DMS153 treated with DMSO at 0.1 percent for 48 hours (cell line): Measurements from ENCODE around the gene TMEM150C.

Source experiments
- DNase-seq: peaks from one replicate; lab custom pipeline; 2025; ENCODE audit not compliant: unreplicated experiment; lab: John Stamatoyannopoulos, UW

TMEM150C gene

GRCh38 chr4:82561786-82562563 is at the start of gene TMEM150C:
TSS of gene TMEM150C (minus strand) at chr4:82561988. CDS start at chr4:82504657, 57,331 bp downstream.
- DNase-seq = no peak

GRCh38 chr4:82611527-82611926 is 49.7 kb upstream of the TMEM150C start:
- DNase-seq = no peak

- DNase-seq = no peak
Measured at GRCh38 chr4:82610041-82610440, 48.3 kb upstream of the TMEM150C start.

- DNase-seq = no peak
Measured at GRCh38 chr4:82606622-82607021, 44.8 kb upstream of the TMEM150C start.

GRCh38 chr4:82604522-82604921 is 42.7 kb upstream of the TMEM150C start:
- DNase-seq = no peak

GRCh38 chr4:82601242-82602015 is 39.6 kb upstream of the TMEM150C start:
- no peak for DNase-seq

- DNase-seq = peak; percentile 34
Measured at GRCh38 chr4:82599336-82599735, 37.5 kb upstream of the TMEM150C start.

- no peak for DNase-seq
Measured at GRCh38 chr4:82594456-82594855, 32.7 kb upstream of the TMEM150C start.

GRCh38 chr4:82593411-82593810 is 31.6 kb upstream of the TMEM150C start:
- no peak for DNase-seq

GRCh38 chr4:82592639-82593038 is 30.9 kb upstream of the TMEM150C start:
- DNase-seq = no peak

GRCh38 chr4:82591592-82591991 is 29.8 kb upstream of the TMEM150C start:
- peak; percentile 17 for DNase-seq

GRCh38 chr4:82589756-82590155 is 28.0 kb upstream of the TMEM150C start:
- DNase-seq = no peak

GRCh38 chr4:82588771-82589270 is 27.0 kb upstream of the TMEM150C start:
- DNase-seq = no peak

GRCh38 chr4:82587826-82588540 is 26.2 kb upstream of the TMEM150C start:
- no peak for DNase-seq

GRCh38 chr4:82585690-82586435 is 24.1 kb upstream of the TMEM150C start:
- DNase-seq = no peak

GRCh38 chr4:82584931-82585330 is 23.1 kb upstream of the TMEM150C start:
- DNase-seq = no peak

- no peak for DNase-seq
Measured at GRCh38 chr4:82583897-82584587, 22.3 kb upstream of the TMEM150C start.

- no peak for DNase-seq
Measured at GRCh38 chr4:82579932-82580331, 18.1 kb upstream of the TMEM150C start.

- no peak for DNase-seq
Measured at GRCh38 chr4:82578935-82579334, 17.1 kb upstream of the TMEM150C start.

- no peak for DNase-seq
Measured at GRCh38 chr4:82577451-82577850, 15.7 kb upstream of the TMEM150C start.
